Measurements from ENCODE around the gene CEACAM3.

CEACAM3 gene

DNA sequence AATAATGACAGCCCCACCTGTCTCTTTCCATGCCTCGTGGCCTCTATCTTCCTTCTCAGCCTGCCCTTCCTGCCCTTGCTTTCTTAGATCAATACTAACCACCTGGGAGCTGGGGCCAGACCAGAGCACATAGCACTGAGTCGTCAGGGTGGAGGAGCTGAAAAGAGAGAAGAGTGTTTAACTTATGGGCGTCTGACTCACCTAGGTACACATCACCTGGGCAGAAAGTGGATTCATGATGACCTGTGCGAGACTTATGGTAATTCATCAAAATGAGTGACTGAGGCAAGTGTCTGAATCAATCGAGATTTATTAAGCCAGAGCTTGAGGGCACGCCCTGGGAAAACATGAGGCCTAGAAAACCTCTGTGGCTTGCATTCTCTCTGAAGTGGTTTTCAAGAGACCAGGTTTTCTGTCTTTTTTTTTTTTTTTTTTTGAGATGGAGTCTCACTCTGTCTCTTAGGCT lies 21.8 kb upstream of the CEACAM3 start:
- Histone ChIP-seq H2BK120ac (ENCODE audit: low read depth, low read length) (no peak overlapping the region), H3K79me1 (ENCODE audit: low read depth, low read length) (no peaks in the 10 kb centered on the region), H3K4me2 (ENCODE audit: insufficient read depth, low read length, poor library complexity, severe bottlenecking) (no peak overlapping the region), H2AFZ (ENCODE audit: low read length) (no peak overlapping the region), H3K4me1 (ENCODE audit: control insufficient read depth in 2 of 2, insufficient read depth in 1 of 2, low read depth in 1 of 2, low read length in 2 of 2) (no peaks in the 10 kb centered on the region), H3K23ac (ENCODE audit: low read depth, low read length, poor library complexity) (no peak overlapping the region), H2BK12ac (ENCODE audit: low read length) (no peak overlapping the region), H2BK5ac (ENCODE audit: low read length) (no peak overlapping the region), H3K4me3 (ENCODE audit: low read length in 2 of 2) (no peak overlapping the region), H2AK5ac (ENCODE audit: low read depth, low read length) (no peak overlapping the region), H3K27me3 (ENCODE audit: control insufficient read depth in 3 of 3, insufficient read depth in 3 of 3, low read depth in 1 of 3, low read length in 3 of 3) (peaks cover 0 to 19% (median 0%) of the 10 kb centered on the region in 3 experiments), H3K36me3 (replicated peaks in 1 of 2; ENCODE audit: control insufficient read depth in 2 of 2, insufficient read depth in 2 of 2, low read length in 2 of 2) (no peaks in the 10 kb centered on the region), H3K27ac (replicated peaks; ENCODE audit: low read length) (no peak overlapping the region), H3K14ac (ENCODE audit: low read length) (no peak overlapping the region), H3K4ac (ENCODE audit: low read length) (no peak overlapping the region), H2BK15ac (ENCODE audit: low read length) (no peak overlapping the region), H3K9ac (ENCODE audit: low read depth, low read length, poor library complexity) (no peak overlapping the region), H3K9me3 (replicated peaks in 1 of 2; ENCODE audit: control insufficient read depth in 2 of 2, insufficient read depth in 1 of 2, low read depth in 1 of 2, low read length in 2 of 2) (no peaks in the 10 kb centered on the region), H4K8ac (ENCODE audit: low read depth, low read length) (no peak overlapping the region), H4K91ac (ENCODE audit: low read depth, low read length, poor library complexity) (no peak overlapping the region), H3K18ac (ENCODE audit: low read length) (no peak overlapping the region)
- no peak for DNase-seq (ENCODE audit: low spot score)
- no CpG with 5 or more reads among the region's 6 CpGs for WGBS, 2 donors (ENCODE audit: extremely low coverage in 2 of 2, insufficient read length in 2 of 2, insufficient replicate concordance in 1 of 2)

- no CpG with 5 or more reads among the region's 2 CpGs for WGBS, 2 donors (ENCODE audit: extremely low coverage in 2 of 2, insufficient read length in 2 of 2, insufficient replicate concordance in 1 of 2)
- peaks cover 0 to 25% (median 0%) of the 10 kb centered on the region in 3 experiments for H3K27me3 ChIP-seq (ENCODE audit: control insufficient read depth in 3 of 3, insufficient read depth in 3 of 3, low read depth in 1 of 3, low read length in 3 of 3)
Measured at GRCh38 chr19:41776700-41777099, 19.7 kb upstream of the CEACAM3 start.

GRCh38 chr19:41783612-41784011 lies 12.8 kb upstream of the CEACAM3 start:
- Histone ChIP-seq H3K18ac (ENCODE audit: low read length) (no peak overlapping the region), H3K79me1 (ENCODE audit: low read depth, low read length) (no peaks in the 10 kb centered on the region), H2AFZ (ENCODE audit: low read length) (no peak overlapping the region), H3K4me3 (ENCODE audit: low read length in 2 of 2) (no peak overlapping the region), H3K23ac (ENCODE audit: low read depth, low read length, poor library complexity) (no peak overlapping the region), H4K8ac (ENCODE audit: low read depth, low read length) (no peak overlapping the region), H4K91ac (ENCODE audit: low read depth, low read length, poor library complexity) (no peak overlapping the region), H3K14ac (ENCODE audit: low read length) (no peak overlapping the region), H3K4me2 (ENCODE audit: insufficient read depth, low read length, poor library complexity, severe bottlenecking) (no peak overlapping the region), H3K4ac (ENCODE audit: low read length) (no peak overlapping the region), H2BK5ac (ENCODE audit: low read length) (no peak overlapping the region), H3K4me1 (ENCODE audit: control insufficient read depth in 2 of 2, insufficient read depth in 1 of 2, low read depth in 1 of 2, low read length in 2 of 2) (no peaks in the 10 kb centered on the region), H2BK12ac (ENCODE audit: low read length) (no peak overlapping the region), H2AK5ac (ENCODE audit: low read depth, low read length) (no peak overlapping the region), H3K27ac (replicated peaks; ENCODE audit: low read length) (no peak overlapping the region), H3K9me3 (replicated peaks in 1 of 2; ENCODE audit: control insufficient read depth in 2 of 2, insufficient read depth in 1 of 2, low read depth in 1 of 2, low read length in 2 of 2) (no peaks in the 10 kb centered on the region), H3K9ac (ENCODE audit: low read depth, low read length, poor library complexity) (no peak overlapping the region), H3K27me3 (ENCODE audit: control insufficient read depth in 3 of 3, insufficient read depth in 3 of 3, low read depth in 1 of 3, low read length in 3 of 3) (peaks cover 2 to 36% (median 10%) of the 10 kb centered on the region in 3 experiments), H2BK120ac (ENCODE audit: low read depth, low read length) (no peak overlapping the region), H3K36me3 (replicated peaks in 1 of 2; ENCODE audit: control insufficient read depth in 2 of 2, insufficient read depth in 2 of 2, low read length in 2 of 2) (no peaks in the 10 kb centered on the region), H2BK15ac (ENCODE audit: low read length) (no peak overlapping the region)
- no CpG with 5 or more reads among the region's 5 CpGs for WGBS, 2 donors (ENCODE audit: extremely low coverage in 2 of 2, insufficient read length in 2 of 2, insufficient replicate concordance in 1 of 2)
- DNase-seq (ENCODE audit: low spot score) = no peak

More at GRCh38 chr19:41776700-41777099, 19.7 kb upstream of the CEACAM3 start:
- H4K8ac ChIP-seq (ENCODE audit: low read depth, low read length) = no peak overlapping the region
- no peak overlapping the region for H3K18ac ChIP-seq (ENCODE audit: low read length)
- no peak overlapping the region for H2BK12ac ChIP-seq (ENCODE audit: low read length)
- no peak overlapping the region for H3K4me3 ChIP-seq (ENCODE audit: low read length in 2 of 2)
- H3K4ac ChIP-seq (ENCODE audit: low read length) = no peak overlapping the region
- no peak overlapping the region for H3K14ac ChIP-seq (ENCODE audit: low read length)
- no peak overlapping the region for H2BK15ac ChIP-seq (ENCODE audit: low read length)
- H3K4me1 ChIP-seq (ENCODE audit: control insufficient read depth in 2 of 2, insufficient read depth in 1 of 2, low read depth in 1 of 2, low read length in 2 of 2) = no peaks in the 10 kb centered on the region
- H3K36me3 ChIP-seq (replicated peaks in 1 of 2; ENCODE audit: control insufficient read depth in 2 of 2, insufficient read depth in 2 of 2, low read length in 2 of 2) = no peaks in the 10 kb centered on the region
- DNase-seq (ENCODE audit: low spot score) = no peak
- H3K27ac ChIP-seq (replicated peaks; ENCODE audit: low read length) = no peak overlapping the region
- no peak overlapping the region for H2AK5ac ChIP-seq (ENCODE audit: low read depth, low read length)
- H4K91ac ChIP-seq (ENCODE audit: low read depth, low read length, poor library complexity) = no peak overlapping the region
- H3K9ac ChIP-seq (ENCODE audit: low read depth, low read length, poor library complexity) = no peak overlapping the region
- H3K4me2 ChIP-seq (ENCODE audit: insufficient read depth, low read length, poor library complexity, severe bottlenecking) = no peak overlapping the region
- H2BK120ac ChIP-seq (ENCODE audit: low read depth, low read length) = no peak overlapping the region
- H3K9me3 ChIP-seq (replicated peaks in 1 of 2; ENCODE audit: control insufficient read depth in 2 of 2, insufficient read depth in 1 of 2, low read depth in 1 of 2, low read length in 2 of 2) = no peaks in the 10 kb centered on the region
- H3K79me1 ChIP-seq (ENCODE audit: low read depth, low read length) = no peaks in the 10 kb centered on the region
- no peak overlapping the region for H3K23ac ChIP-seq (ENCODE audit: low read depth, low read length, poor library complexity)
- H2AFZ ChIP-seq (ENCODE audit: low read length) = no peak overlapping the region
- H2BK5ac ChIP-seq (ENCODE audit: low read length) = no peak overlapping the region

- Histone ChIP-seq H3K18ac (ENCODE audit: low read length) (no peak overlapping the region), H3K9me3 (replicated peaks in 1 of 2; ENCODE audit: control insufficient read depth in 2 of 2, insufficient read depth in 1 of 2, low read depth in 1 of 2, low read length in 2 of 2) (no peaks in the 10 kb centered on the region), H3K9ac (ENCODE audit: low read depth, low read length, poor library complexity) (no peak overlapping the region), H3K4ac (ENCODE audit: low read length) (no peak overlapping the region), H4K91ac (ENCODE audit: low read depth, low read length, poor library complexity) (no peak overlapping the region), H3K27me3 (ENCODE audit: control insufficient read depth in 3 of 3, insufficient read depth in 3 of 3, low read depth in 1 of 3, low read length in 3 of 3) (peaks cover 2 to 40% (median 10%) of the 10 kb centered on the region in 3 experiments), H3K14ac (ENCODE audit: low read length) (no peak overlapping the region), H2BK120ac (ENCODE audit: low read depth, low read length) (no peak overlapping the region), H2AFZ (ENCODE audit: low read length) (no peak overlapping the region), H3K79me1 (ENCODE audit: low read depth, low read length) (no peaks in the 10 kb centered on the region), H2AK5ac (ENCODE audit: low read depth, low read length) (no peak overlapping the region), H2BK12ac (ENCODE audit: low read length) (no peak overlapping the region), H3K4me2 (ENCODE audit: insufficient read depth, low read length, poor library complexity, severe bottlenecking) (no peak overlapping the region), H3K23ac (ENCODE audit: low read depth, low read length, poor library complexity) (no peak overlapping the region), H2BK5ac (ENCODE audit: low read length) (no peak overlapping the region), H3K4me3 (ENCODE audit: low read length in 2 of 2) (no peak overlapping the region), H3K36me3 (replicated peaks in 1 of 2; ENCODE audit: control insufficient read depth in 2 of 2, insufficient read depth in 2 of 2, low read length in 2 of 2) (no peaks in the 10 kb centered on the region), H4K8ac (ENCODE audit: low read depth, low read length) (no peak overlapping the region), H2BK15ac (ENCODE audit: low read length) (no peak overlapping the region), H3K27ac (replicated peaks; ENCODE audit: low read length) (no peak overlapping the region), H3K4me1 (ENCODE audit: control insufficient read depth in 2 of 2, insufficient read depth in 1 of 2, low read depth in 1 of 2, low read length in 2 of 2) (no peaks in the 10 kb centered on the region)
- no peak for DNase-seq (ENCODE audit: low spot score)
- no CpG with 5 or more reads among the region's 3 CpGs for WGBS, 2 donors (ENCODE audit: extremely low coverage in 2 of 2, insufficient read length in 2 of 2, insufficient replicate concordance in 1 of 2)
Measured at GRCh38 chr19:41784312-41784711, 12.1 kb upstream of the CEACAM3 start.
